Measurements from ENCODE around the gene KCTD20. TPM values are rescaled to one million over a fixed set of nuclear protein-coding genes. Genes with fewer than 3 reads are reported as not detected.

KCTD20 gene
- total and polyA plus RNA-seq, 9 of the 15 experiments (the other 6 are each of a cell fraction or from before 2014, with no cell fraction given): 28.9 to 160 (median 70.6) TPM

GRCh38 chr6:36443471-36444428 is 950 bp downstream of the KCTD20 start (continued):
- TF ChIP-seq, protein P1, sequence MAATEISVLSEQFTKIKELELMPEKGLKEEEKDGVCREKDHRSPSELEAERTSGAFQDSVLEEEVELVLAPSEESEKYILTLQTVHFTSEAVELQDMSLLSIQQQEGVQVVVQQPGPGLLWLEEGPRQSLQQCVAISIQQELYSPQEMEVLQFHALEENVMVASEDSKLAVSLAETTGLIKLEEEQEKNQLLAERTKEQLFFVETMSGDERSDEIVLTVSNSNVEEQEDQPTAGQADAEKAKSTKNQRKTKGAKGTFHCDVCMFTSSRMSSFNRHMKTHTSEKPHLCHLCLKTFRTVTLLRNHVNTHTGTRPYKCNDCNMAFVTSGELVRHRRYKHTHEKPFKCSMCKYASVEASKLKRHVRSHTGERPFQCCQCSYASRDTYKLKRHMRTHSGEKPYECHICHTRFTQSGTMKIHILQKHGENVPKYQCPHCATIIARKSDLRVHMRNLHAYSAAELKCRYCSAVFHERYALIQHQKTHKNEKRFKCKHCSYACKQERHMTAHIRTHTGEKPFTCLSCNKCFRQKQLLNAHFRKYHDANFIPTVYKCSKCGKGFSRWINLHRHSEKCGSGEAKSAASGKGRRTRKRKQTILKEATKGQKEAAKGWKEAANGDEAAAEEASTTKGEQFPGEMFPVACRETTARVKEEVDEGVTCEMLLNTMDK (IDR thresholded peaks at IDR 0.05; ENCODE audit: borderline replicate concordance, insufficient read depth, low read depth, low read length, poor library complexity, severe bottlenecking): peak; percentile 72
- TF ChIP-seq TSC22D4 (tag; IDR thresholded peaks at IDR 0.05) (no peak), TEAD2 (tag; IDR thresholded peaks at IDR 0.05) (no peak), ERF (CRISPR knock-in tag; IDR thresholded peaks at IDR 0.05) (no peak), RFX1 (IDR thresholded peaks at IDR 0.05) (no peak), NFRKB (IDR thresholded peaks at IDR 0.05; ENCODE audit: low read depth) (no peak), GTF2F1 (IDR thresholded peaks at IDR 0.05; ENCODE audit: low read depth, low read length) (no peak)
- TF ChIP-seq, protein P2, sequence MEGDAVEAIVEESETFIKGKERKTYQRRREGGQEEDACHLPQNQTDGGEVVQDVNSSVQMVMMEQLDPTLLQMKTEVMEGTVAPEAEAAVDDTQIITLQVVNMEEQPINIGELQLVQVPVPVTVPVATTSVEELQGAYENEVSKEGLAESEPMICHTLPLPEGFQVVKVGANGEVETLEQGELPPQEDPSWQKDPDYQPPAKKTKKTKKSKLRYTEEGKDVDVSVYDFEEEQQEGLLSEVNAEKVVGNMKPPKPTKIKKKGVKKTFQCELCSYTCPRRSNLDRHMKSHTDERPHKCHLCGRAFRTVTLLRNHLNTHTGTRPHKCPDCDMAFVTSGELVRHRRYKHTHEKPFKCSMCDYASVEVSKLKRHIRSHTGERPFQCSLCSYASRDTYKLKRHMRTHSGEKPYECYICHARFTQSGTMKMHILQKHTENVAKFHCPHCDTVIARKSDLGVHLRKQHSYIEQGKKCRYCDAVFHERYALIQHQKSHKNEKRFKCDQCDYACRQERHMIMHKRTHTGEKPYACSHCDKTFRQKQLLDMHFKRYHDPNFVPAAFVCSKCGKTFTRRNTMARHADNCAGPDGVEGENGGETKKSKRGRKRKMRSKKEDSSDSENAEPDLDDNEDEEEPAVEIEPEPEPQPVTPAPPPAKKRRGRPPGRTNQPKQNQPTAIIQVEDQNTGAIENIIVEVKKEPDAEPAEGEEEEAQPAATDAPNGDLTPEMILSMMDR (IDR thresholded peaks at IDR 0.05 in 2 of 3, conservative IDR thresholded peaks at IDR 0.05 in 1 of 3; ENCODE audit: insufficient read depth in 2 of 3, low read depth in 1 of 3, low read length in 3 of 3): peak; percentile 56 to 69 (median 64)
- TF ChIP-seq, protein P3, sequence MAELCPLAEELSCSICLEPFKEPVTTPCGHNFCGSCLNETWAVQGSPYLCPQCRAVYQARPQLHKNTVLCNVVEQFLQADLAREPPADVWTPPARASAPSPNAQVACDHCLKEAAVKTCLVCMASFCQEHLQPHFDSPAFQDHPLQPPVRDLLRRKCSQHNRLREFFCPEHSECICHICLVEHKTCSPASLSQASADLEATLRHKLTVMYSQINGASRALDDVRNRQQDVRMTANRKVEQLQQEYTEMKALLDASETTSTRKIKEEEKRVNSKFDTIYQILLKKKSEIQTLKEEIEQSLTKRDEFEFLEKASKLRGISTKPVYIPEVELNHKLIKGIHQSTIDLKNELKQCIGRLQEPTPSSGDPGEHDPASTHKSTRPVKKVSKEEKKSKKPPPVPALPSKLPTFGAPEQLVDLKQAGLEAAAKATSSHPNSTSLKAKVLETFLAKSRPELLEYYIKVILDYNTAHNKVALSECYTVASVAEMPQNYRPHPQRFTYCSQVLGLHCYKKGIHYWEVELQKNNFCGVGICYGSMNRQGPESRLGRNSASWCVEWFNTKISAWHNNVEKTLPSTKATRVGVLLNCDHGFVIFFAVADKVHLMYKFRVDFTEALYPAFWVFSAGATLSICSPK (IDR thresholded peaks at IDR 0.05; ENCODE audit: borderline replicate concordance): no peak
- TF ChIP-seq, protein P4, sequence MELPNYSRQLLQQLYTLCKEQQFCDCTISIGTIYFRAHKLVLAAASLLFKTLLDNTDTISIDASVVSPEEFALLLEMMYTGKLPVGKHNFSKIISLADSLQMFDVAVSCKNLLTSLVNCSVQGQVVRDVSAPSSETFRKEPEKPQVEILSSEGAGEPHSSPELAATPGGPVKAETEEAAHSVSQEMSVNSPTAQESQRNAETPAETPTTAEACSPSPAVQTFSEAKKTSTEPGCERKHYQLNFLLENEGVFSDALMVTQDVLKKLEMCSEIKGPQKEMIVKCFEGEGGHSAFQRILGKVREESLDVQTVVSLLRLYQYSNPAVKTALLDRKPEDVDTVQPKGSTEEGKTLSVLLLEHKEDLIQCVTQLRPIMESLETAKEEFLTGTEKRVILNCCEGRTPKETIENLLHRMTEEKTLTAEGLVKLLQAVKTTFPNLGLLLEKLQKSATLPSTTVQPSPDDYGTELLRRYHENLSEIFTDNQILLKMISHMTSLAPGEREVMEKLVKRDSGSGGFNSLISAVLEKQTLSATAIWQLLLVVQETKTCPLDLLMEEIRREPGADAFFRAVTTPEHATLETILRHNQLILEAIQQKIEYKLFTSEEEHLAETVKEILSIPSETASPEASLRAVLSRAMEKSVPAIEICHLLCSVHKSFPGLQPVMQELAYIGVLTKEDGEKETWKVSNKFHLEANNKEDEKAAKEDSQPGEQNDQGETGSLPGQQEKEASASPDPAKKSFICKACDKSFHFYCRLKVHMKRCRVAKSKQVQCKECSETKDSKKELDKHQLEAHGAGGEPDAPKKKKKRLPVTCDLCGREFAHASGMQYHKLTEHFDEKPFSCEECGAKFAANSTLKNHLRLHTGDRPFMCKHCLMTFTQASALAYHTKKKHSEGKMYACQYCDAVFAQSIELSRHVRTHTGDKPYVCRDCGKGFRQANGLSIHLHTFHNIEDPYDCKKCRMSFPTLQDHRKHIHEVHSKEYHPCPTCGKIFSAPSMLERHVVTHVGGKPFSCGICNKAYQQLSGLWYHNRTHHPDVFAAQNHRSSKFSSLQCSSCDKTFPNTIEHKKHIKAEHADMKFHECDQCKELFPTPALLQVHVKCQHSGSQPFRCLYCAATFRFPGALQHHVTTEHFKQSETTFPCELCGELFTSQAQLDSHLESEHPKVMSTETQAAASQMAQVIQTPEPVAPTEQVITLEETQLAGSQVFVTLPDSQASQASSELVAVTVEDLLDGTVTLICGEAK (IDR thresholded peaks at IDR 0.05): no peak
- TF ChIP-seq, protein P4 (CRISPR knock-in tag; IDR thresholded peaks at IDR 0.05): no peak
